ENCODE results near the gene HDLBP.

DNA sequence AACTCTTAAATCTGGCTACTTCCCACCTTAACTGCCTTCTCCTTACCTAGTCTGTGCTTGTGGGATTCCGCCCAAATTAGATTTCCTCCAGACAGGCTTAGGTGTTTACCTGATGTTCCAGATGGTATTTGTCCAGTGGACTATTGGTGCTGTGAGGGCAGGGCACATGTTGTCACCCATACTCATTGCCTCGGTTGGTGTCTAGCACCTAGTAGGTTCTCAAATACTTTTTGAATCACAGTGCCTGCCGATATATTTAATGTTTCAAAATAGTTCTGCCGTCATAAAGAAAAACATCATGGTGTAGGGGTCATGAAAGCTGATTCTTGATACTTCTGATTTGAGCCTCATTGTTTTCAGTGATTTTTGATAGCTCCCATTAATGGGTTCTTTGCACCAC is 1.4 kb upstream of the HDLBP start:
- TF ChIP-seq, protein P1, sequence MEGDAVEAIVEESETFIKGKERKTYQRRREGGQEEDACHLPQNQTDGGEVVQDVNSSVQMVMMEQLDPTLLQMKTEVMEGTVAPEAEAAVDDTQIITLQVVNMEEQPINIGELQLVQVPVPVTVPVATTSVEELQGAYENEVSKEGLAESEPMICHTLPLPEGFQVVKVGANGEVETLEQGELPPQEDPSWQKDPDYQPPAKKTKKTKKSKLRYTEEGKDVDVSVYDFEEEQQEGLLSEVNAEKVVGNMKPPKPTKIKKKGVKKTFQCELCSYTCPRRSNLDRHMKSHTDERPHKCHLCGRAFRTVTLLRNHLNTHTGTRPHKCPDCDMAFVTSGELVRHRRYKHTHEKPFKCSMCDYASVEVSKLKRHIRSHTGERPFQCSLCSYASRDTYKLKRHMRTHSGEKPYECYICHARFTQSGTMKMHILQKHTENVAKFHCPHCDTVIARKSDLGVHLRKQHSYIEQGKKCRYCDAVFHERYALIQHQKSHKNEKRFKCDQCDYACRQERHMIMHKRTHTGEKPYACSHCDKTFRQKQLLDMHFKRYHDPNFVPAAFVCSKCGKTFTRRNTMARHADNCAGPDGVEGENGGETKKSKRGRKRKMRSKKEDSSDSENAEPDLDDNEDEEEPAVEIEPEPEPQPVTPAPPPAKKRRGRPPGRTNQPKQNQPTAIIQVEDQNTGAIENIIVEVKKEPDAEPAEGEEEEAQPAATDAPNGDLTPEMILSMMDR (IDR thresholded peaks at IDR 0.05; ENCODE audit: low read depth, low read length), result no peak
- TF ChIP-seq, protein P2, sequence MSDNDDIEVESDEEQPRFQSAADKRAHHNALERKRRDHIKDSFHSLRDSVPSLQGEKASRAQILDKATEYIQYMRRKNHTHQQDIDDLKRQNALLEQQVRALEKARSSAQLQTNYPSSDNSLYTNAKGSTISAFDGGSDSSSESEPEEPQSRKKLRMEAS (IDR thresholded peaks at IDR 0.05; ENCODE audit: low read depth, low read length), result no peak

Measured in NB4 (cell line).